ENCODE measurements around the gene CSNK2A1. TPM values are rescaled to one million over a fixed set of nuclear protein-coding genes. Genes with fewer than 3 reads are reported as not detected.
A peak's percentile ranks its signal among the peaks of the same experiment; 100 is the strongest.

Gene CSNK2A1
- total RNA-seq, 1 experiment from 2014 or later: 110 TPM

GRCh38 chr20:474581-474980 is 69.0 kb downstream of the CSNK2A1 start:
- no peak overlapping the region for H3K27ac Mint-ChIP-seq (ENCODE audit: unreplicated experiment)
- H3K4me3 Mint-ChIP-seq (ENCODE audit: low read depth, unreplicated experiment): no peak overlapping the region
- CTCF ChIA-PET: no interaction called here
- intact Hi-C loops (cut with micrococcal nuclease; ENCODE audit: unreplicated experiment): no loop called here
- peaks cover 4% of the 10 kb centered on the region for H3K9me3 Mint-ChIP-seq (ENCODE audit: low read depth, unreplicated experiment)
- BruUV-seq (replicated peaks): no TSS peak
- peaks cover 8% of the 10 kb centered on the region for H3K4me1 Mint-ChIP-seq (ENCODE audit: low read depth, unreplicated experiment)
- H3K36me3 Mint-ChIP-seq (ENCODE audit: insufficient read depth, unreplicated experiment): peaks cover 27% of the 10 kb centered on the region
- no peak for DNase-seq
- TF ChIP-seq CTCF (IDR thresholded peaks at IDR 0.05; ENCODE audit: unreplicated experiment): no peak
- no peaks in the 10 kb centered on the region for H3K27me3 Mint-ChIP-seq (ENCODE audit: unreplicated experiment)

DNA sequence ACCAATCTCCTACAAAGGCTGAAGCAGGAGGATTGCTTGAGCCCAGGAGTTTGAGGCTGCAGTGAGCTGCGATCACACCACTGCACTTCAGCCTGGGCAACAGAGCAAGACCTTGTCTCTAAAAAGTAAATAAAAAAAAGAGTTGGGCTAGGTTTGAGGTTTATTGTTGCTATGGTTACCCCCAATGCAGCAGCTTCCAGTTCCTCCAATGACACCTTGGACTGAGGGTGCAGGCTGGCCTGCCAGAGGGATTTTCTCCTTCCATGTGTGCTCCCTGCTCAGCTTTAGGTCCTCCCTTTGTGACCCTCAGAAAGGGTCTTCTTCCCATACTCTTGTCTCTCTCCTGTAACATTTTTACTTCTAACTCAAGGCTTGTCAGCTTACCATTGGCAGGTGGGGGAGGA is 70.7 kb downstream of the CSNK2A1 start:
- Mint-ChIP-seq H3K4me3 (ENCODE audit: low read depth, unreplicated experiment) (no peak overlapping the region), H3K27ac (ENCODE audit: unreplicated experiment) (peak overlapping the region; percentile 54), H3K4me1 (ENCODE audit: low read depth, unreplicated experiment) (no peaks in the 10 kb centered on the region), H3K36me3 (ENCODE audit: insufficient read depth, unreplicated experiment) (peaks cover 14% of the 10 kb centered on the region), H3K9me3 (ENCODE audit: low read depth, unreplicated experiment) (peaks cover 4% of the 10 kb centered on the region), H3K27me3 (ENCODE audit: unreplicated experiment) (peaks cover 3% of the 10 kb centered on the region)
- CTCF ChIA-PET: no interaction called here
- BruUV-seq (replicated peaks): no TSS peak
- no peak for DNase-seq
- TF ChIP-seq CTCF (IDR thresholded peaks at IDR 0.05; ENCODE audit: unreplicated experiment): no peak
- intact Hi-C loops (cut with micrococcal nuclease; ENCODE audit: unreplicated experiment): no loop called here

GRCh38 chr20:472137-472846 is 71.3 kb downstream of the CSNK2A1 start:
- H3K4me1 Mint-ChIP-seq (ENCODE audit: low read depth, unreplicated experiment): no peaks in the 10 kb centered on the region
- no TSS peak for BruUV-seq (replicated peaks)
- intact Hi-C loops (cut with micrococcal nuclease; ENCODE audit: unreplicated experiment): no loop called here
- no peak for TF ChIP-seq CTCF (IDR thresholded peaks at IDR 0.05; ENCODE audit: unreplicated experiment)
- peaks cover 4% of the 10 kb centered on the region for H3K9me3 Mint-ChIP-seq (ENCODE audit: low read depth, unreplicated experiment)
- no peak overlapping the region for H3K4me3 Mint-ChIP-seq (ENCODE audit: low read depth, unreplicated experiment)
- DNase-seq: no peak
- H3K27ac Mint-ChIP-seq (ENCODE audit: unreplicated experiment): peak overlapping the region; percentile 54
- peaks cover 13% of the 10 kb centered on the region for H3K36me3 Mint-ChIP-seq (ENCODE audit: insufficient read depth, unreplicated experiment)
- H3K27me3 Mint-ChIP-seq (ENCODE audit: unreplicated experiment): peaks cover 9% of the 10 kb centered on the region
- CTCF ChIA-PET: no interaction called here

GRCh38 chr20:469746-470490 is 73.7 kb downstream of the CSNK2A1 start:
- no peak overlapping the region for H3K4me3 Mint-ChIP-seq (ENCODE audit: low read depth, unreplicated experiment)
- peaks cover 11% of the 10 kb centered on the region for H3K27me3 Mint-ChIP-seq (ENCODE audit: unreplicated experiment)
- H3K27ac Mint-ChIP-seq (ENCODE audit: unreplicated experiment): no peak overlapping the region
- intact Hi-C loops (cut with micrococcal nuclease; ENCODE audit: unreplicated experiment): no loop called here
- H3K9me3 Mint-ChIP-seq (ENCODE audit: low read depth, unreplicated experiment): peaks cover 4% of the 10 kb centered on the region
- DNase-seq: no peak
- CTCF ChIA-PET: no interaction called here
- H3K4me1 Mint-ChIP-seq (ENCODE audit: low read depth, unreplicated experiment): no peaks in the 10 kb centered on the region
- peaks cover 5% of the 10 kb centered on the region for H3K36me3 Mint-ChIP-seq (ENCODE audit: insufficient read depth, unreplicated experiment)
- no TSS peak for BruUV-seq (replicated peaks)
- TF ChIP-seq CTCF (IDR thresholded peaks at IDR 0.05; ENCODE audit: unreplicated experiment): no peak

All from Calu3 (cell line).